Activated T-cell treated with anti-CD3 and anti-CD28 coated beads, Interleukin-2, amount 50 U/mL, for 72 hours (primary cell): ENCODE results near the gene RSPRY1. TPM values are rescaled to one million over a fixed set of nuclear protein-coding genes. Genes with fewer than 3 reads are reported as not detected.

ENCODE experiments used
- ATAC-seq, 2 donors: fragments of 150-1000 bp; cut with Tn5 transposase; replicated peaks in 1 of 2; 2 replicates each; pipeline ENCODE4 v1.10.0; 2021; ENCODE audit warnings: moderate library complexity in 2 of 2, mild to moderate bottlenecking in 1 of 2
- DNase-seq, 2 donors: peaks; one replicate each; pipeline ENCODE4 v3.0.0; 2021 to 2022; ENCODE audit warnings: mixed read lengths in 1 of 2
- H3K27ac Mint-ChIP-seq: one replicate; pipeline ENCODE4 v1.8.0; 2022; ENCODE audit warnings: mild to moderate bottlenecking, moderate library complexity, mixed read lengths
- H3K27me3 Mint-ChIP-seq: one replicate; pipeline ENCODE4 v1.8.0; 2022; ENCODE audit warnings: low read depth, mixed read lengths
- H3K36me3 Mint-ChIP-seq, 2 donors: one replicate each; pipeline ENCODE4 v1.8.0; 2022; ENCODE audit warnings: mixed read lengths in 2 of 2, mild to moderate bottlenecking in 1 of 2; ENCODE audit not compliant: insufficient read depth in 2 of 2
- H3K4me1 Mint-ChIP-seq: one replicate; pipeline ENCODE4 v1.8.0; 2022; ENCODE audit warnings: low read depth, mixed read lengths
- H3K4me3 Mint-ChIP-seq, 2 donors: one replicate each; pipeline ENCODE4 v1.8.0; 2022; ENCODE audit warnings: mild to moderate bottlenecking in 2 of 2, mixed read lengths in 2 of 2, moderate library complexity in 2 of 2
- H3K9me3 Mint-ChIP-seq, 2 donors: one replicate each; pipeline ENCODE4 v1.8.0; 2022; ENCODE audit warnings: mixed read lengths in 2 of 2
- total RNA-seq, 2 donors: library from RNA; stranded (reverse); gene quantifications; one replicate each; pipeline ENCODE4 v1.2.3, GENCODE V29; 2022

RSPRY1 gene
- 10 to 100 TPM; 33.9 to 39.8 TPM for total RNA-seq

- Mint-ChIP-seq H3K27me3 (no peaks in the 10 kb centered on the region), H3K4me1 (peaks cover 50% of the 10 kb centered on the region), H3K9me3 (no peaks in the 10 kb centered on the region), H3K27ac (peak within 1 kb of the TSS; percentile 100), H3K36me3 (peaks cover 5 to 13% of the 10 kb centered on the region in 2 donors), H3K4me3 (peak within 1 kb of the TSS; percentile 95 to 100)
- ATAC-seq (peak; percentile 94), DNase-seq (peak; percentile 99)
Observed at GRCh38 chr16:57185945-57186871, at the start of gene RSPRY1, which contains the start of gene PSME3IP1. RSPRY1 (plus strand) TSS chr16:57186329; CDS start chr16:57204659, 18,330 bp downstream. PSME3IP1 (minus strand) TSS chr16:57186039; CDS start chr16:57173854, 12,185 bp downstream.

GRCh38 chr16:57137043-57137442 is 49.1 kb upstream of the RSPRY1 start:
- Mint-ChIP-seq H3K9me3 (no peaks in the 10 kb centered on the region), H3K27ac (no peak overlapping the region), H3K4me1 (peaks cover 47% of the 10 kb centered on the region), H3K36me3 (no peaks in the 10 kb centered on the region), H3K4me3 (no peak overlapping the region), H3K27me3 (no peaks in the 10 kb centered on the region)
- ATAC-seq (no peak), DNase-seq (no peak)

GRCh38 chr16:57137566-57138273 is 48.4 kb upstream of the RSPRY1 start:
- DNase-seq (no peak), ATAC-seq (no peak)
- no peaks in the 10 kb centered on the region for H3K36me3 Mint-ChIP-seq
- H3K9me3 Mint-ChIP-seq, result no peaks in the 10 kb centered on the region
- no peak overlapping the region for H3K4me3 Mint-ChIP-seq
- peaks cover 47% of the 10 kb centered on the region for H3K4me1 Mint-ChIP-seq
- no peaks in the 10 kb centered on the region for H3K27me3 Mint-ChIP-seq
- no peak overlapping the region for H3K27ac Mint-ChIP-seq

GRCh38 chr16:57138281-57138935 is 47.7 kb upstream of the RSPRY1 start:
- ATAC-seq (no peak), DNase-seq (no peak)
- Mint-ChIP-seq H3K9me3 (no peaks in the 10 kb centered on the region), H3K27me3 (no peaks in the 10 kb centered on the region), H3K4me1 (peaks cover 48% of the 10 kb centered on the region), H3K36me3 (no peaks in the 10 kb centered on the region), H3K27ac (no peak overlapping the region), H3K4me3 (no peak overlapping the region)

GRCh38 chr16:57140931-57141668 is 45.0 kb upstream of the RSPRY1 start:
- ATAC-seq (peak; percentile 4 to 10), DNase-seq (no peak)
- Mint-ChIP-seq H3K9me3 (no peaks in the 10 kb centered on the region), H3K4me3 (no peak overlapping the region), H3K27me3 (no peaks in the 10 kb centered on the region), H3K4me1 (peaks cover 40% of the 10 kb centered on the region), H3K36me3 (no peaks in the 10 kb centered on the region), H3K27ac (no peak overlapping the region)

GRCh38 chr16:57141822-57142631 is 44.1 kb upstream of the RSPRY1 start:
- H3K27ac Mint-ChIP-seq, result peak overlapping the region; percentile 78
- DNase-seq, result no peak

GRCh38 chr16:57143149-57143921 is 42.8 kb upstream of the RSPRY1 start:
- no peak overlapping the region for H3K27ac Mint-ChIP-seq

More at GRCh38 chr16:57141822-57142631, 44.1 kb upstream of the RSPRY1 start:
- Mint-ChIP-seq H3K9me3 (no peaks in the 10 kb centered on the region), H3K4me3 (peak overlapping the region; percentile 31 to 42), H3K36me3 (no peaks in the 10 kb centered on the region), H3K27me3 (no peaks in the 10 kb centered on the region), H3K4me1 (peaks cover 40% of the 10 kb centered on the region)
- peak; percentile 62 to 68 for ATAC-seq

GRCh38 chr16:57144027-57144426 is 42.1 kb upstream of the RSPRY1 start:
- no peaks in the 10 kb centered on the region for H3K36me3 Mint-ChIP-seq
- ATAC-seq (no peak), DNase-seq (no peak)
- no peaks in the 10 kb centered on the region for H3K27me3 Mint-ChIP-seq
- no peak overlapping the region for H3K4me3 Mint-ChIP-seq
- no peak overlapping the region for H3K27ac Mint-ChIP-seq
- no peaks in the 10 kb centered on the region for H3K9me3 Mint-ChIP-seq
- peaks cover 45% of the 10 kb centered on the region for H3K4me1 Mint-ChIP-seq

More at GRCh38 chr16:57143149-57143921, 42.8 kb upstream of the RSPRY1 start:
- Mint-ChIP-seq H3K4me3 (no peak overlapping the region), H3K36me3 (no peaks in the 10 kb centered on the region), H3K9me3 (no peaks in the 10 kb centered on the region), H3K27me3 (no peaks in the 10 kb centered on the region), H3K4me1 (peaks cover 45% of the 10 kb centered on the region)
- DNase-seq (no peak), ATAC-seq (no peak)

- H3K4me3 Mint-ChIP-seq, result no peak overlapping the region
- ATAC-seq (peak in 1 of 2 donors; percentile 45), DNase-seq (no peak)
- H3K9me3 Mint-ChIP-seq, result no peaks in the 10 kb centered on the region
- no peaks in the 10 kb centered on the region for H3K36me3 Mint-ChIP-seq
- peaks cover 40% of the 10 kb centered on the region for H3K4me1 Mint-ChIP-seq
- H3K27ac Mint-ChIP-seq, result no peak overlapping the region
- H3K27me3 Mint-ChIP-seq, result no peaks in the 10 kb centered on the region
Observed at GRCh38 chr16:57145046-57146021, 40.8 kb upstream of the RSPRY1 start.

GRCh38 chr16:57146040-57146647 is 40.0 kb upstream of the RSPRY1 start:
- no peak for DNase-seq
- no peaks in the 10 kb centered on the region for H3K36me3 Mint-ChIP-seq
- no peaks in the 10 kb centered on the region for H3K27me3 Mint-ChIP-seq
- H3K4me1 Mint-ChIP-seq, result peaks cover 40% of the 10 kb centered on the region
- no peak for ATAC-seq
- H3K27ac Mint-ChIP-seq, result no peak overlapping the region
- H3K4me3 Mint-ChIP-seq, result no peak overlapping the region
- H3K9me3 Mint-ChIP-seq, result no peaks in the 10 kb centered on the region
